HG03439 (cell line): Measurements from ENCODE around the gene ADSS1.

Source experiments
- ATAC-seq: cut with Tn5 transposase; IDR thresholded peaks from one replicate; pipeline ENCODE4 v1.9.1; 2021; ENCODE audit warnings: mild to moderate bottlenecking, moderate library complexity; ENCODE audit not compliant: unreplicated experiment

The ADSS1 gene

GRCh38 chr14:104778694-104779331, 54.8 kb downstream of the ADSS1 start:
- no peak for ATAC-seq

GRCh38 chr14:104779776-104780512, 55.9 kb downstream of the ADSS1 start:
- ATAC-seq, result no peak

GRCh38 chr14:104780513-104781030, 56.5 kb downstream of the ADSS1 start:
- no peak for ATAC-seq

- no peak for ATAC-seq
Measured at GRCh38 chr14:104781271-104782077, 57.4 kb downstream of the ADSS1 start.

- no peak for ATAC-seq
Measured at GRCh38 chr14:104782086-104782807, 58.2 kb downstream of the ADSS1 start.

GRCh38 chr14:104782808-104783139, 58.7 kb downstream of the ADSS1 start:
- ATAC-seq, result no peak

GRCh38 chr14:104783484-104784217, 59.6 kb downstream of the ADSS1 start:
- no peak for ATAC-seq

- no peak for ATAC-seq
Measured at GRCh38 chr14:104784218-104784568, 60.2 kb downstream of the ADSS1 start.

- no peak for ATAC-seq
Measured at GRCh38 chr14:104784846-104785707, 61.0 kb downstream of the ADSS1 start.

GRCh38 chr14:104785708-104786080, 61.7 kb downstream of the ADSS1 start:
- no peak for ATAC-seq

- no peak for ATAC-seq
Measured at GRCh38 chr14:104786091-104786586, 62.1 kb downstream of the ADSS1 start.

GRCh38 chr14:104786726-104787675, 63.0 kb downstream of the ADSS1 start:
- no peak for ATAC-seq

GRCh38 chr14:104787736-104788135, 63.7 kb downstream of the ADSS1 start:
- no peak for ATAC-seq

- no peak for ATAC-seq
Measured at GRCh38 chr14:104788161-104788818, 64.3 kb downstream of the ADSS1 start.

GRCh38 chr14:104788873-104789663, 65.0 kb downstream of the ADSS1 start:
- ATAC-seq, result no peak

GRCh38 chr14:104789752-104790743, 66.0 kb downstream of the ADSS1 start:
- no peak for ATAC-seq
